Activated T-cell treated with anti-CD3 and anti-CD28 coated beads, Interleukin-2, amount 50 U/mL, for 4 hours (primary cell): ENCODE results near the gene AMBP. TPM values are rescaled to one million over a fixed set of nuclear protein-coding genes. Genes with fewer than 3 reads are reported as not detected.
"Not testable (repeated sequence)": the region's sequence is repeated elsewhere in the genome, so short reads cannot be mapped to it uniquely, and the experiment has no call there.

ENCODE experiments used
- ATAC-seq, 2 donors: fragments of 200-7000 bp; cut with Tn5 transposase; one replicate each; pipeline ENCODE4 v1.10.0; 2021
- DNase-seq: peaks from one replicate; pipeline ENCODE4 v3.0.0-alpha.2; 2020
- H3K27me3 Mint-ChIP-seq: one replicate; pipeline ENCODE4 v1.8.0; 2021; ENCODE audit warnings: low read depth, mixed read lengths
- H3K36me3 Mint-ChIP-seq: one replicate; pipeline ENCODE4 v1.8.0; 2022; ENCODE audit warnings: mixed read lengths; ENCODE audit not compliant: insufficient read depth
- H3K4me1 Mint-ChIP-seq: one replicate; pipeline ENCODE4 v1.8.0; 2021; ENCODE audit warnings: low read depth, mixed read lengths
- H3K4me3 Mint-ChIP-seq: one replicate; pipeline ENCODE4 v1.8.0; 2021; ENCODE audit warnings: mild to moderate bottlenecking, moderate library complexity, mixed read lengths
- H3K9me3 Mint-ChIP-seq: one replicate; pipeline ENCODE4 v1.8.0; 2021; ENCODE audit warnings: mixed read lengths
- total RNA-seq, 3 donors: library from RNA; stranded (reverse); gene quantifications; one replicate each; pipeline ENCODE4 v1.2.1, GENCODE V29; 2021

Gene AMBP
- total RNA-seq, 3 donors from 2014 or later = 1.1 to 1.7 (median 1.5) TPM

GRCh38 chr9:114048533-114049415 lies 29.3 kb downstream of the AMBP start:
- no peaks in the 10 kb centered on the region for H3K4me1 Mint-ChIP-seq
- no peaks in the 10 kb centered on the region for H3K9me3 Mint-ChIP-seq
- H3K36me3 Mint-ChIP-seq = no peaks in the 10 kb centered on the region
- H3K27me3 Mint-ChIP-seq = peaks cover 6% of the 10 kb centered on the region
- no peak overlapping the region for H3K4me3 Mint-ChIP-seq
- ATAC-seq (no peak), DNase-seq (no peak)

- ATAC-seq = no peak
- no peak for DNase-seq
- no peaks in the 10 kb centered on the region for H3K36me3 Mint-ChIP-seq
- H3K9me3 Mint-ChIP-seq = no peaks in the 10 kb centered on the region
- H3K4me1 Mint-ChIP-seq = no peaks in the 10 kb centered on the region
- H3K4me3 Mint-ChIP-seq = no peak overlapping the region
- peaks cover 6% of the 10 kb centered on the region for H3K27me3 Mint-ChIP-seq
Measured at GRCh38 chr9:114047717-114048116, 30.4 kb downstream of the AMBP start.

DNA sequence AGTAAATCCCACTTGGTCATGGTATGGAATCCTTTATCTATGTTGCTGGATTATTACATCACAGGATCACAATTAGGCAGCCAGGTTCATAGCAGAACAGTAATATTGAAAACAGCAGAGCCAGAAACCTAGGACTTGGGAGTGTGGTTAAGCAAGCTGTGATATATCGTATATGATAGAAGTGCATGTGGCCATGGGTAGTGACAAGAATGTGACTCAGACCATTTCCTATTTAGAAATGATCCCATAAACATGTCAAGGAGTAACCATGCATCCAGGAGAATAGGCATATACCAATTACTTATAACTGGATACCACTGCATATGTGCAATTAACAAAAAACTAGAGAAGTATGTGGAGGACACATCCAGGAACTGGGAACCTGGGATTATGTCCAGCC lies 31.2 kb downstream of the AMBP start:
- peaks cover 6% of the 10 kb centered on the region for H3K27me3 Mint-ChIP-seq
- H3K9me3 Mint-ChIP-seq = no peaks in the 10 kb centered on the region
- H3K36me3 Mint-ChIP-seq = no peaks in the 10 kb centered on the region
- DNase-seq = no peak
- H3K4me1 Mint-ChIP-seq = no peaks in the 10 kb centered on the region
- no peak for ATAC-seq
- no peak overlapping the region for H3K4me3 Mint-ChIP-seq

GRCh38 chr9:114046237-114046755 lies 31.8 kb downstream of the AMBP start:
- no peak for ATAC-seq
- Mint-ChIP-seq H3K27me3 (peaks cover 6% of the 10 kb centered on the region), H3K9me3 (no peaks in the 10 kb centered on the region), H3K4me1 (no peaks in the 10 kb centered on the region), H3K36me3 (no peaks in the 10 kb centered on the region), H3K4me3 (no peak overlapping the region)
- no peak for DNase-seq

- H3K27me3 Mint-ChIP-seq, H3K36me3 Mint-ChIP-seq, H3K4me1 Mint-ChIP-seq, H3K9me3 Mint-ChIP-seq, H3K4me3 Mint-ChIP-seq, DNase-seq, ATAC-seq: not testable (repeated sequence)
Measured at GRCh38 chr9:114043660-114044059, 34.4 kb downstream of the AMBP start.

DNA sequence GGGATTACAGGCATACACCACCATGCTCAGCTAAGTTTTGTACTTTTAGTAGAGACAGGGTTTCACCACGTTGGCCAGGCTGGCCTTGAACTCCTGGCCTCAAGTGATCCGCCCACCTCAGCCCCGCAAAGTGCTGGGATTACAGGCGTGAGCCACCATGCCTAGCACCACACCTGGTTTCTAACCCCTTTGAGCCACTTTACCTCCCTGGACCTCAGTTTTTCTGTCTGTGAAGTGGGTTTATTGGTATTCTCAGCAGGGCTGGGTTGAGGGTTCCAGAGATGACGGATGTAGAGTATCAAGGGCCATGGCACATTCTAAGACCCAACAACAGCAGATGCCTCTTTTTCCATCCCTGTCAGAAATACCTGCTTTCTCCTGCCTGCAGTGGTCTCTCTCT lies 38.6 kb downstream of the AMBP start:
- no peaks in the 10 kb centered on the region for H3K36me3 Mint-ChIP-seq
- no peaks in the 10 kb centered on the region for H3K4me1 Mint-ChIP-seq
- no peak for DNase-seq
- no peak overlapping the region for H3K4me3 Mint-ChIP-seq
- no peak for ATAC-seq
- H3K9me3 Mint-ChIP-seq = no peaks in the 10 kb centered on the region
- no peaks in the 10 kb centered on the region for H3K27me3 Mint-ChIP-seq

DNA sequence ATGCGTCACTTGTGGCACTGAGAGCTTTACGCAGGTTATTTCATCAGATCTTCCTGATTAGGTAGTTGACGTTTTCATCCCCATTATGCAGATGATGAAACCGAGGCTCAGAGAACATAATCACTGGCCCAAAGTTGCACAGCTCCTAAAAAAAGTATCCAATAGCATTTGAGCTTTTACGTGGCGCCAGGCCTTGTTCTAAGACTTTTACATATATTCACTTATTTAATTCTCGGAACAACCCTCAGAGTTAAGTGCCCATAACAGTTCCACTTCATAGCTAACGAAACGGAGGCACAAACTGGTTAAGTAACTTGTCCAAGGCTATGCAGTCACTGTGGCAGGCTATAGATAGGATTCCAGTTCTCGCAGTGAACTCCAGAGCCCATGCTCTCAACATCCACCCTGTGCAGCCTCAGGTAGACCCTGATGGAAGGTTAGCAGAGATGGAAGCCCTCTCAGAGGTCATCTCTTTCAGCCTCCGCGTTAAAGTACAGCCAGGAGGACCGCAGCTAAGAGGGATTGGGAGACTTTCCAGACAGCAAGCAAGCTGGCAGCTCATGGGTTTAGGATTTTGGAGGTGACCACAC lies 39.3 kb downstream of the AMBP start:
- Mint-ChIP-seq H3K36me3 (no peaks in the 10 kb centered on the region), H3K4me3 (no peak overlapping the region), H3K27me3 (no peaks in the 10 kb centered on the region), H3K9me3 (no peaks in the 10 kb centered on the region), H3K4me1 (no peaks in the 10 kb centered on the region)
- no peak for ATAC-seq
- no peak for DNase-seq

- Mint-ChIP-seq H3K4me1 (no peaks in the 10 kb centered on the region), H3K27me3 (no peaks in the 10 kb centered on the region), H3K9me3 (no peaks in the 10 kb centered on the region), H3K4me3 (no peak overlapping the region), H3K36me3 (no peaks in the 10 kb centered on the region)
- DNase-seq = no peak
- no peak for ATAC-seq
Measured at GRCh38 chr9:114037961-114038723, 40.0 kb downstream of the AMBP start.

DNA sequence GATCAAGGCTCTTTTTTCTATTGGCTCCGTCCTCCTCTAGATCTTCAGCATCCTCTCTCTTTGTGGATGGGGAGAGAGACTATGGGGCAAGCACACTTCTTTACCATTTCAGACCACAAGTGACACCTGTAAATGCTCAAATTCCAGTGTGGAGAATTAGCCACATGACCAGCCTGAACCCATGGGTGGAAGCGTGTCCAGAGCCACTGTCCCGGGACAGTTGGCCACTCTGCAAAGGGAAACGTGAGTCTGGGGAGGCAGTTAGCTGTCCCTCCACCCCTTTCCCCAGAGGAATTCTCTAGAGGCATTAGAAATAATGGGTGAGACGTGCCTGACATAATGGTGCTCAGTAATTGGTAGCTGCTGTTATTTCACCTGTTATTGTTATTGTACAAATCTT lies 40.9 kb downstream of the AMBP start:
- Mint-ChIP-seq H3K36me3 (no peaks in the 10 kb centered on the region), H3K9me3 (no peaks in the 10 kb centered on the region), H3K4me1 (no peaks in the 10 kb centered on the region), H3K27me3 (no peaks in the 10 kb centered on the region), H3K4me3 (no peak overlapping the region)
- ATAC-seq (no peak), DNase-seq (no peak)

DNA sequence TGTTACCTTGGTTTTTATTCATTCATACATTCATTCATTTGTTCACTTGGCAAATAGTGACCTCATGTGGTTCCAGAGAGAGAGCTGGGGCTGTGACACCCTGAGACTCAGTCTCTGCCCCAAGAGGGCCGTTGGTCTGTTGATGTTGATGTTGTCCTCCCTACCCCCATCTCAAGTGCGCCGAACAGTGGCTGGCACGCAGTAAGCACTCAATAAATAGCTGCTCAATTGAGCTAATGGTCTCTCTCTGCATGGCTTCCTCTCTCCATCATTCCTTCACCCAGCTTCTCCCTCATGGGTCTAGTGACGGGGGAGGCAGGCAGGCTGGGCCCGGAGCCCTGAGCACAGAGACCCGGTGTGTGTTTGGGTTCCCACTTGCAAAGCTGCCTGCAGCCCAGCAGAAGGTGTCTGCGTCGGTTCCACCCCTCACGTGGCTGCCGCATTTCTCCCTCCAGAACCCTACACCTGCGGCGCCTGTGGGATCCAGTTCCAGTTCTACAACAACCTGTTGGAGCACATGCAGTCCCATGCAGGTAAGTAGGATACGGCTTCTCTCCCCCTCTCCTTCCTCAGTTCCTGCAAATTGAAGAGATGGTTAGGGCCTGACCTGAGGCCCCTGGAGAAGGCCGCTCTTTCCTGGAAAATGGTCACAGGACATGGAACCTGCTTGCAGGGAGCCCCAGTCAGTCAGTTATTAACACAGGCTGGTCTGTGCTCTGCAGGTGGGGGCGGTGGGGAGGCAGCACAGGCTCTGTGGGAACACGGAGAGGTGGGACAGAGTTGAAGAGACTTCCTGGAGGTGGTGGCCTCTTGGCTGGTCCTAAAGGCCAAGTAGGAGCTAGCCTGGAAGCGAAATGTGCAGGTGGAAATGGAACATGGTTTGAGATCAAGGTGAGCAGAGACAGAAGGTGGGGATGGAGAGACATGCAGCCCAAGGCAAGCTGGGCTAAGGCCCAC lies 42.0 kb downstream of the AMBP start:
- no peak for ATAC-seq
- no peak for DNase-seq
- Mint-ChIP-seq H3K4me1 (no peaks in the 10 kb centered on the region), H3K27me3 (no peaks in the 10 kb centered on the region), H3K9me3 (no peaks in the 10 kb centered on the region), H3K36me3 (no peaks in the 10 kb centered on the region), H3K4me3 (no peak overlapping the region)

DNA sequence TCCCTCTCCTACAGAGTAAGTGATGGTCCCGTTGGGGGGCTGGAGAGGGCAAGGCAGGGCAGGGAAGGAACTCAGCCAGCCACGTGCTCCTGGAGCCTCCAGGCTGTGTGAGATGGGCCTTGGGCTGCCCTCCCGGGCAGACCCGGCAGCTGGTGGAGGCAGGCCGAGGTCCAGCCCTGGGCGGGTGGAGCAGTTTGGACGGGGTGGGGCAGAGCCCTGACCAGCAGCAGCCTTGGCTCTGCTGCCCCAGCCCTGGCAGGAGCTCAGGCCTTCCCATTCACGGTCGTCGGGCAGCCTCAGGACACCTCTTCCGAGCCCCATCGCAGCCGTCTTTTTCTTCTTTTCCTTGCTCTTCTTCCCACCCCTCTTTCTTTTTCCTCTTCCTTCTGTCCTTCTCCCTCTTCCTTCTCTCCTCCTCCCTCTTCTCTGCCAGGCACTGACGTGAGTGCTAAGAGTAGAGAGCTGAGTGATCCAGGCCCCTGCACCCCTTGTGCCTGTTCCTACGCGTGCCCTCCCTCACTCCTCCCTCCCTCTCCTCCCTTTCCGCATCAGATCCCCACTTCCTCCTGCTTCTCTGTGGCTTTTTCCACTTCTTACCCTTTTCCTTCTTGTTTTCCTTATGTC lies 42.8 kb downstream of the AMBP start:
- Mint-ChIP-seq H3K4me1 (no peaks in the 10 kb centered on the region), H3K9me3 (no peaks in the 10 kb centered on the region), H3K36me3 (no peaks in the 10 kb centered on the region), H3K4me3 (no peak overlapping the region), H3K27me3 (no peaks in the 10 kb centered on the region)
- no peak for DNase-seq
- ATAC-seq = no peak

DNA sequence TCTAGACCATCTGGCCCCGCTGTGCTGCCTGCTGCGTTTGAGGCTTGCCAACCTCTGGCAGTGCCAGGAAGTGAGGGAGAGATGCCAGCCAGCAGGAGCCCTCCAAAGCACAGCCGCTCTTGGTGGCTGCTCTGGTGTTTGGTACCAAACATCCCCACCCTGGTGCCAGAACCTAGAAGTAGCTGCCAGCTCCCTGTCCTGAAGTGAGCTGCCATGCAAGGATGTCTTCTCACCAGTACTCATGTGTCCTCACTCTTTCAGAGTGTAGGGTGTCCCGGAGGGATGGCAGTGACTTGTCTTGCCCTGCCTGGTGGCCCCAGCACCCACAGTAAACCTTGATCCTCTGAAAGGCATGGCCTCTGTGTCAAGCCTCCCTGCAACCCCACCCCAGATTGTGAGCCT lies 43.4 kb downstream of the AMBP start:
- Mint-ChIP-seq H3K4me1 (no peaks in the 10 kb centered on the region), H3K36me3 (no peaks in the 10 kb centered on the region), H3K27me3 (no peaks in the 10 kb centered on the region), H3K4me3 (no peak overlapping the region), H3K9me3 (no peaks in the 10 kb centered on the region)
- DNase-seq (no peak), ATAC-seq (no peak)

DNA sequence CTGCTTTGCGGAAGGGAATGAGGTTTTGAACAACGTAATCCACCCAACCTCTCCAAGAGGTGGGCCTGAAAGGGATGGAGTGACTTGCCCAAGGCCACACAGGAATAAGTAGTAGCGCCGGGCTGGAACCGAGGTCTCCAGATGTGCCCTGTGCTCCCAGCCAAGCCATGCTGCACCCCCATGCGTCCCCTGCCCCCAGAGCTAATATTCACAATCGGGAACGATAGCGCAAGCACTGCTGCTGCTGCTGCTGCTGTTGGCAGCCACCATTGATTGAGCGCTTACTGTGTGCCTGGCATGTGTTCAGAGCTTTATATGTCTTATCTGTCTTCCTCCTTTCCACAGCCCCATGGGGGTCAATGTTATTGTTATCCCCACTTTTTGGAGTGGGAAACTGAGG lies 43.9 kb downstream of the AMBP start:
- Mint-ChIP-seq H3K9me3 (no peaks in the 10 kb centered on the region), H3K4me3 (no peak overlapping the region), H3K4me1 (no peaks in the 10 kb centered on the region), H3K27me3 (no peaks in the 10 kb centered on the region), H3K36me3 (no peaks in the 10 kb centered on the region)
- ATAC-seq = no peak
- no peak for DNase-seq
